AG04449 (cell line): ENCODE results near the gene NUDT16.
A peak's percentile ranks its signal among the peaks of the same experiment; 100 is the strongest.
"Not testable (repeated sequence)": the region's sequence is repeated elsewhere in the genome, so short reads cannot be mapped to it uniquely, and the experiment has no call there.

ENCODE experiments used
- CTCF ChIA-PET: fragments of 350-600 bp; formaldehyde crosslinking; extraction: SDS; loops from one replicate; lab custom pipeline; 2021; ENCODE audit warnings: antibody characterized with exemption; lab: Yijun Ruan, JAX
- POLR2A ChIA-PET: fragments of 400-600, 350-600 bp; formaldehyde crosslinking; extraction: SDS; loops from one replicate; lab custom pipeline; 2020; ENCODE audit warnings: antibody characterized with exemption, inconsistent platforms; lab: Yijun Ruan, JAX
- DNase-seq: peaks from one replicate; pipeline ENCODE4 v3.0.0-alpha.2; 2010; ENCODE audit warnings: low read depth, low spot score
- H3K4me3 ChIP-seq: 2 replicates; pipeline ENCODE4 v1.5.1; 2011; ENCODE audit warnings: low read depth, mild to moderate bottlenecking, control low read depth, low read length
- CTCF ChIP-seq: IDR thresholded peaks from one replicate; pipeline ENCODE4 v1.5.1; 2011; ENCODE audit warnings: mild to moderate bottlenecking, moderate library complexity, low read length, control low read depth, inconsistent platforms; ENCODE audit not compliant: insufficient read depth; ENCODE audit errors: missing control alignments

Gene NUDT16

GRCh38 chr3:131360191-131360755 is 21.3 kb upstream of the NUDT16 start:
- DNase-seq: no peak
- ChIA-PET CTCF (interaction anchor here (1.8 kb wide), 1 partner anchor 10 kb away, joined by 5 read pairs; no protein-coding TSS in a partner anchor), POLR2A (no interaction called here)
- no peak for TF ChIP-seq CTCF
- no peak overlapping the region for H3K4me3 ChIP-seq

- DNase-seq, H3K4me3 ChIP-seq, POLR2A ChIA-PET: not testable (repeated sequence)
- CTCF ChIA-PET: interaction anchor here (1.8 kb wide), 1 partner anchor 11 kb away, joined by 5 read pairs; no protein-coding TSS in a partner anchor
These were observed 20.5 kb upstream of the NUDT16 start for GRCh38 chr3:131361066-131361463.

GRCh38 chr3:131361464-131362421 is 19.8 kb upstream of the NUDT16 start:
- no peak for DNase-seq
- POLR2A ChIA-PET: no interaction called here
- TF ChIP-seq CTCF: no peak
- CTCF ChIA-PET: interaction anchor here (1.8 kb wide), 1 partner anchor 12 kb away, joined by 5 read pairs; no protein-coding TSS in a partner anchor
- peak overlapping the region; percentile 47 for H3K4me3 ChIP-seq

- no peak overlapping the region for H3K4me3 ChIP-seq
- CTCF ChIA-PET: interaction anchor here (1.1 kb wide), 1 partner anchor 124 kb away, joined by 3 read pairs; no protein-coding TSS in a partner anchor
- no peak for DNase-seq
- POLR2A ChIA-PET: no interaction called here
- no peak for TF ChIP-seq CTCF
These were observed 18.3 kb upstream of the NUDT16 start for GRCh38 chr3:131363275-131363674.

- CTCF ChIA-PET: no interaction called here
- H3K4me3 ChIP-seq: no peak overlapping the region
- DNase-seq: no peak
- TF ChIP-seq CTCF: no peak
- POLR2A ChIA-PET: no interaction called here
These were observed 10.5 kb upstream of the NUDT16 start for GRCh38 chr3:131370935-131371687.

- DNase-seq: no peak
- no peak overlapping the region for H3K4me3 ChIP-seq
- ChIA-PET CTCF (no interaction called here), POLR2A (no interaction called here)
- no peak for TF ChIP-seq CTCF
These were observed 9.9 kb upstream of the NUDT16 start for GRCh38 chr3:131371688-131372066.
